Measurements from ENCODE around the gene OAS2. TPM values are rescaled to one million over a fixed set of nuclear protein-coding genes. Genes with fewer than 3 reads are reported as not detected.
A peak's percentile ranks its signal among the peaks of the same experiment; 100 is the strongest.

Gene OAS2
- total RNA-seq, 1 donor from 2014 or later = 11.1 TPM

DNA sequence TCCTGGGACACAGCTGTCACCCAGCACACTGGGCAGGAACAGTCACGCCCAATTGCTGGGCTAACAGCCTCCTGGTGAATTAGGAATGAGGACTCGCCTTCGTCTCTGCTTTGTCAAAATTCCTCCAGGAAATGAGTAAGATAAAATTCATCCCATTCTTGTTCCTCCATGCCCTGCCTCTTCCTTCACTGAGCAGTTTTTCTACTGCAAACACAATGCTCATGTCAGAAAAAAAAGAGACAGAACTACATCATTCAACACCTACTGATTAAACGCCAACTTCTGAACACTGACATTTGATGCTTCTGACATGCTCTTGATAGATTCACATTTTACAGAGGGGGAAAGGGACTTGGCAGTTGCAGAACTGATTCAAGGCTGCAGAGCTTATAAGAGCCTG, 40.7 kb downstream of the OAS2 start:
- peak; percentile 46 for DNase-seq (ENCODE audit: low read depth, low spot score)

DNA sequence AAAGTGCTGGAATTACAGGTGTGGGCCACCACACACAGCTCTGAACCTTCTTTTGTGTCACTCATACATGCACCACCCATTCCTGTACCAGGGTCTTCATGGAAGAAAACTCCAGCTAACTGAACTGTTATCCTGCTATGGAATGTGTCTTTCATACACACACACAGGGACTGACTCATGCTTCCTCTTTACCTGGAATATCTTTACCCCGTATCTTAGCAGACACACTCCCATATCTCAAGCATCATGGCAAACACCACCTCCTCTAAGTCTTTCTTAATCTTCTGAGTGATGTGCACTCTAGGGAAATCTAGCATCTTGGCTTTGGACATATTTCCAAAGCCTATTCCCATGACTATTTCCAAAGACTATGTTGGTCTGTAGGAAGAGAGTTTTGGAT, 43.2 kb downstream of the OAS2 start:
- DNase-seq (ENCODE audit: low read depth, low spot score) = no peak

DNA sequence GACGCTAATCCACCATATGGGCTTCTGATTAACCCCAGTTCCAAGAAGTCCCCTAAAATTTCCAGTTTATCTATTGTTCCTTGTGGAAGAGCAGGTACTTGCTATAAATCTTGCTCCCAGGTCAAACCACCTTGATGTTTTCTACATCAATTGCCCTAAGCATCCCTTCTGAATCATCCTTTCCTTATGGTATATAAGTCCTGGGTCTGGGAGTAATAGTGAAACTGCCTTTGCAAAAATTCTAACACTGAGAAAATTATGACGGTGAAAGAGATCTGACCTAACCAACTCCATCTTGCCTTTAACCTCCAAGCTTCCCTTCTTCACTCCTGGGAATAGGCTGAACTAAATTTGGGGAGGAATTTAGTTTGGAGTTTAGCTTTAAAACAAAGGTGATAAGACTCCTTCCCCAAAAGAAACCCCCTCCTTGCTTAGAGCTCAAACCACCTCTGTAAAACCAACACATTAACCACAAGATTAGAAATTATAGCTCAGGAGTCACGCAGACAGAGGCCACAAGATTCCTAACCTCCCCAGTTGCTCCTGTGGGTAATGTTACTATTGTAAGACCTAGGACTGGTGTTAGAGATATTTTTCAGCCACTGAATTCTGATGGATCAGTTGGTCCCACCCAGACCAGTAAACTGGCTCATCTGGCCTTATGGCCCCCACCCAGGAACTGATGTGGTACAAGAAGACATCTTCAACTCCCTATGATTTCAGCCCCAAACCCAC, 44.4 kb downstream of the OAS2 start:
- no peak for DNase-seq (ENCODE audit: low read depth, low spot score)

DNA sequence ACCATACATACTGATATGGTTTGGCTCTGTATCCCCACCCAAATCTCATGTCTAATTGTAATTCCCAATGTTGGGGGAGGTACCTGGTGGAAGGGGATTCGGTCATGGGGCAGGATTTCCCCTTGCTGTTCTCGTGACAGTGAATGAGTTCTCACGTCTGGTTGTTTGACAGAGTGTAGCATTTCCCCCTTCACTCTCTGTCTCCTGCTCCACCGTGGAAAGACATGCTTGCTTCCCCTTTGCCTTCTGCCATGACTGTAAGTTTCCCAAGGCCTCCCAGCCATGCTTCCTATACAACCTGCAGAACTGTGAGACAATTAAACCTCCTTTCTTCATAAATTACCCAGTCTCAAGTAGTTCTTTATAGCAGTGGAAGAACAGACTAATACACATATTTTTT, 49.4 kb downstream of the OAS2 start:
- no peak for DNase-seq (ENCODE audit: low read depth, low spot score)

DNA sequence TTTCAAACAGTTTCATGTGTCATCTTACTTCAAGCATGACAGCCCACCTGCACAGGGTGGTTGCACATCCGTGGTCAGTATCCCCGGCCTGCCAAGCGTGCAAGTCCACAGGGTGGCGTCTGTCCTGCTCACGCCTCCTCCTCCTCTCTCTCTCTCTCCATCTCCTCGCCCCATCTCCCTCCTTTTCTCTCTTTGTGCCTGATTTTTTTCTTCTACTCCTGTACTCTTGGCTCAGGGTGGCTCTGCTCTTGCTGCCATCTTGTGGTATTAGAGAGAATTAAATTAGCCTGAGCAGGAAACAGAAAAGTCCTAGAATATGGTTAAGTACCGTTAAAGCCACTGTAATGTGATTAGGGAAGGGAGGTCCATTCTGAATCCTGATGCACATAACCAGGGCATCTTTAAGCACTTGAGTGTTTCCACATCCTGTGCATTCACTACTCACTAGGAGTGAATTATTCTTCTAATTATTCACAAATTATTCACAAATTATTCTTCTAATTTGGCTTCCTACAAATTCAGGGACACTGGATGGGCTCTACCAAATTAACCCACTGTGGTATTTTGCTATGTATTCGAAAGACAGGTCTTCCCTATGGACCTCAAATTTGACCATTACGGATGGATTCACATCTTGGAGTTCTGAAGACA, 52.7 kb downstream of the OAS2 start:
- DNase-seq (ENCODE audit: low read depth, low spot score) = no peak

DNA sequence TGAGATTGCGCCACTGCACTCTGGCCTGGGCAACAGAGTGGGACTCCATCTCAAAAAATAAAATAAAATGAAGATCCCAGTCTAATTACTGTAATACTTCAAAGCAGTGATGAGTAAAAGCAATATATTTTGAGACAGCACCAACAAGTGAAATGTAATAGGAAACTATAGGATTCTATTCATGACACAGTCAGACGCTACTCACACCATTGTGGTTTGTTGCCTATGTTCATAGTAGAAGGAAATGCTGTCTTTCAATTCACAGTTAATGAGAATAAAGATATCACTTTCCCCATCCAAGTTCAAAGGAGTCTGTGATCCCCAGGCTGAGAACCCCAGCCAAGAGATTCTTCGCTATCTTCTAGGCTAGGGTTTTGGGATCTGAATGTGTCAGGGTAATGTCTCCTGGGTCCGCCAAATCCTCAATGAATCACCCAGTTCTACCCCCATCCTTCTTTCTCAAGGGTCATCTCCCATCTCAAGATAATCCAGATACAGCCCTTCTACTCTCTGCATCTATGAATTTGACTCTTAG, 61.7 kb downstream of the OAS2 start:
- no peak for DNase-seq (ENCODE audit: low read depth, low spot score)

DNA sequence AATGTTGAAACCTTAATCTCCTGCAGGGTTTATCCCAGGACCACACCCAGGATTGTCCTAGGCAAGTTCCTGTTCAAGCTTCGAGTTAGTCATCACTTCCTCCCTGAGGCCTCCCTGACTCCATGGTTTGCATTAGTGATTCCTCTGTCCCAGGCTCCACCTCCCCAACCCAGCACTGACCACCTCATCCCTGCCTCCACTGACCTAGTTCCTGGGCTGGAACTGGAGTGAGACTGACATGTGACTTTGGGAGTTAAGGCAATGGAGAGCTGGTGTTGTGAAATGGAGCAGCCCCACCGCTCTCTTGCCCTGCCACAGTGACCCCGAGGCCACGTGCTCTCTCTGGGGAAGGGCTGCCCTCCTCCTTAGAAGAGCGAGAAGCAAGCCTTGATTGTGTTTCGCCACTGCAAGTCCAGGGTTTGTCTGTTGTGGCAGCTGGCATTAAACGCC, 62.4 kb downstream of the OAS2 start:
- DNase-seq (ENCODE audit: low read depth, low spot score) = peak; percentile 48

DNA sequence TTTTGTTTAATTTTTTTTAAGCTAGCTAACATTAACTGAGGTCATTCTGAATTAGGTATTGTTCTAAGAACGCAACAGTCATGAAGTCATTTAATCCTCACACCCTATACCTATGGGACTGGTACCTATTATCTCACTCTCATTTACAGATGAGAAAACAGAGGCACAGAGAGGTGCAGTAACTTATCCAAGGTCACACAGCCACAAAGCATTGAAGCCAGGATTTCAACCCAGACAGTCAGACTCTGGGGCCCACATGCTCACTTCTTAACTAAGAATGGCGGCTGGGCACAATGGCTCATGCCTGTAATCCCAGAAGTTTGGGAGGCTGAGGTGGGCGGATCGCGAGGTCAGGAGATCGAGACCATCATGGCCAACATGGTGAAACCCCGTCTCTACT, 63.2 kb downstream of the OAS2 start:
- no peak for DNase-seq (ENCODE audit: low read depth, low spot score)

DNA sequence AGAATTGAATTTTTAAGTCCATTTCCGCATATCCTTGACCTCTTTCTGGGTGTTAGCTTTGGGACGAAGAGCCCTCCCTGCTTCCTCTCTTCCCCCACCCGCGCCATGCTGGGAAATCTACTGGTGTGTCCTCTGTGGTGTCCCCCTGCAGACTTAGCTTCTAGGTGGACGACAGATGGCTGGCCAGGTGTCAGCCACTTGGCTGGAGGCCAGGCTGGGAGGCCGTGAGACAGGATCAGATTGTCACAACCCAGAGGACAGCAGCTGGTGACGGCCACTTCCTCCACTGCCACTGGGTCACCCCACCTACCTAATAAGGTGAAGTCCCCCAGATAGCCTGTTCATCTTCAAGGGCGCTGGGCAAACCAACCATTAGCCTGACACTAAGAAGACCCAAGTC, 64.9 kb downstream of the OAS2 start:
- no peak for DNase-seq (ENCODE audit: low read depth, low spot score)

DNA sequence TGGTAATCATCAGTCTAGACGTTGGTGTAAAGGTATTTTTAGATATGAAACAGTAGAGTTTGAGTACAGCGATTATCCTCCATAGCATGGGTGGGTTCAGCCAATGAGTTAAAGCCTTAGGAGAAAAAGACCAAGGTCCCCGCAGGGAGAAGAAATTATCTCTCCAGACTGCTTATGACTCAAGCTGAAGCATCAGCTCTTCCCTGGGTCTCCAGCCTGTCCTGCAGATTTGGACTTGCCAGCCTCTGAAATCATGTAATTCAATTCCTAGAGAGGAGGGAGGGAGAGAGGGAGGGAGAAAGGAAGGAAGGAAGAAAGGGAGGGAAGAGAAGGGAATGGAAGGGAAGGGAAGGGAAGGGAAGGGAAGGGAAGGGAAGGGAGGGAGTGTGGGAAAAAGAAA, 66.2 kb downstream of the OAS2 start:
- no peak for DNase-seq (ENCODE audit: low read depth, low spot score)

DNA sequence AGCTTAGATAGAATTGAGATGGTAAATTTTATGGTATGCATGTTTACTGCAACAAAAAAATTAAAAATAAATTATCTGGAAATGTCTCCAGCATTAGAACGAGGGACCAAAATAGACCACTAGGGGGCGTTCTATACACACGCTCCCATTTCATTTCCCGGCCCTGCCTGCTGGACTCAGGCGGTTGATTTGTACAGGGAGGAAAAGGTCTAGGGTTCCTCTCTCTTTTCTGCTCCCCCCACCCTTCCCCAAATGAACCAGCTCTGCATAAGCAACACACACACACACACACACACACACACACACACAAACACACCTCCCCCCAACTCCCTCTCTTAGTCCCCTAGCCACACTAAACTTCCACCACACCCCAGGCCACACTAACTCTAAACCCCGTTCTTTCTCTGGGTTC, 70.4 kb downstream of the OAS2 start:
- peak; percentile 13 for DNase-seq (ENCODE audit: low read depth, low spot score)

DNA sequence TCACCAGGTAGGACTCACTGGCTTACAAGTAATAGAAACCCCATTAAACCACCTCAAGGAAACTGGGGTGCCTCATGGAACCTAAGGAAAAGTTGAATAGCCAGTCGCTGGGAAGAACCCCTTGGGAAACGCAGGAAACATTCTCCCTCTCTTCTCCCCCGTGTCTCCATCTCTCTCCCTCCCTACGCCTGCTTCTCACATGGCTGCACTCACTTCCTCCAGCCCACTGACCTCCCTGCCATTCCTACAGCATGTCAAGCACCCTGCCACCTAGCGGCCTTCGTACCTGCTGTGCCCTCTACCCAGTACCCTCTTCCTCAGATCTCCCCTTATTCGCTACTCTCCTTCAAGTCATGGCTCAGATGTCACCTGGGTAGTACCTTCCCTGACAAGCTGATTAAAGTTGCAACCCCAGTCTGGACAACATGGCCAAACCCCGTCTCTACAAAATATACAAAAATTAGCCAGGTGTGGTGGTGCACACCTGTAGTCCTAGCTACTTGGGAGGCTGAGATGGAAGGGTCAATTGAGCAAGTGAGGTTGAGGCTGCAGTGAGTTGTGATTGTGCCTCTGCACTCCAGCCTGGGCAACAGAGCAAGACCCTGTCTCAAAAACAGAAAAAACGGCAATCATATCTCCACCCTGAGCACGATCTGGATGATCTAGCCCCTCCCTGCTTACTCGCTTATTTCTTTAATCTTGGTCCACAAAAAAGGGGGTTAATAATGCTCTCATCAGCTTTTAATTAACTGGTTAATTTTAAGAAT, 71.8 kb downstream of the OAS2 start:
- no peak for DNase-seq (ENCODE audit: low read depth, low spot score)

DNA sequence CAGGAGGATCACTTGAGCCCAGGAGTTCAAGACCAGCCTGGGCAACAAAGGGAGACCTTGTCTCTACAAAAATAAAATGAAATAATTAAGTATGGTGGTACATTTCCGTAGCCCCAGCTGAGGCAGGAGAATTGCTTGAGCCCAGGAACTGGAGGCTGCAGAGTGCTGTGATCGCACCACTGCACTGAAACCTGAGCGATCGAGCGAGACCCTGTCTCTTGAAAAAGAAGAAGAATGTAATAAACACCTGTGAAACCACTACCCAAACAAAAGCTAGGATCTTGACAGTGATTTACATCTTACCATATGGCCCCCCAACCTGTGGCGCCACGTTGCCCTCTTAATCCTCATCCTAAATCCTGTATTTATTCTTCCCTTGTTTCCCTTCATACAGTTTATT, 72.5 kb downstream of the OAS2 start:
- no peak for DNase-seq (ENCODE audit: low read depth, low spot score)

DNA sequence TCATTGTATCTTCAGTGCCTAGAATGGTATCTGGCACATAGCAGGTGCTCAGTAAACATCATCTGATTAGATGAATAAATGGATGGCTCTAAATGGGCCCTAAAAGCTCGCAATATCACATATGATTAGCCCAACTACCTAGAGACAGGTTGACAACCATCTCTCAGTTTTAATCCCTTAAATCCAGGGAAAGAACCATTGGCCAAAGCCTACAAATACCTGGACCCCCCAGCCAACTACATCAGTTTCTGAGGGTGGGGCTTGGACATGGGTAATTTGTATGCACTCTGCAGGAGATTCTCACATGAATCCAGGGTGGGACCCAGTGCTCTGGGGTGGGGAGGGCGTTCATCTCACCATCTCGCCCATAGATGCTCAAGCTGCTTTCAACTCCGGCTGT, 73.4 kb downstream of the OAS2 start:
- DNase-seq (ENCODE audit: low read depth, low spot score) = no peak

DNA sequence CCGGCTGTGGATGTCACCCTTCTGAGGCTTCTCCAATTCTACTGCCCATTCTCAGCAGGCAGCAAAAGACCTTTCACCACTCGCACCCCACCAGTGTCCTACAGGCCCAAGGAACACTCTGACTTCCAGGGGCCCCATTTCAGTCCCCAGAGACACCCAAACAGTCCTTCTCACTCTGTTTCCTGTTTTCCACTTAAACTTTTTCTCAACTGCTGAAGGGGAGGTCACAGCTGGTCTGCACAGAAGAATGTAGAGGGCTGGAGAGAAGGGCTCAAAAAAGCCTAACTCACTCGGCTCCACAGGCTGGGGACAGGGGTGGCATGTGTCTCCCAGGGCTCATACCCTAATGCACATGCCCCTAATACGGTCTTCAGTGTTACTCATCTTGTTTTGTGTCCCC, 74.0 kb downstream of the OAS2 start:
- DNase-seq (ENCODE audit: low read depth, low spot score) = no peak

DNA sequence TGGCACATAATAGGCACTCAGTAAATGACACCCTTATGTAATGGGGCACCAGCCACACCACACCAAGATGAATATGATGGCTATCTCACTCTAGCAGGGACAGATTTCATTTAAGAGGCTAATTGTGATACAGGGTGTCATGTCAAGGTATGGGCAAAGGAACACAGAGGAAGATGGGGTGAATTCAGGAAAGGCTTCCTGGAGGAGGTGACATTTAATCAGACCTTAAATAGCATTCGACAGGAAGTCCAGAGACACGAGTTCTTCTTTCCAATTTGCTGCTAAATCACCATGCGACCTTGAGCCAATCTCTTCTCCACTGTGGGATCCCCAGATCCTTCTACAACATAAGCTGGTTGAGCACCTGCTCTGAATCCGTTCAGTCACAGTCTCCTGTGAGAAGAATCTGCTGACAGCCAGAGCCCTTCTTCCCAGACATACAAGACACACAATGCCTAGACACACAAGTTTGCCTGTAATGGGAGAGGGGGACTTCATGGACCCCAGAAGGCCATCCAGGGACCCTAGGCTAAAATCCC, 76.7 kb downstream of the OAS2 start:
- DNase-seq (ENCODE audit: low read depth, low spot score) = no peak

DNA sequence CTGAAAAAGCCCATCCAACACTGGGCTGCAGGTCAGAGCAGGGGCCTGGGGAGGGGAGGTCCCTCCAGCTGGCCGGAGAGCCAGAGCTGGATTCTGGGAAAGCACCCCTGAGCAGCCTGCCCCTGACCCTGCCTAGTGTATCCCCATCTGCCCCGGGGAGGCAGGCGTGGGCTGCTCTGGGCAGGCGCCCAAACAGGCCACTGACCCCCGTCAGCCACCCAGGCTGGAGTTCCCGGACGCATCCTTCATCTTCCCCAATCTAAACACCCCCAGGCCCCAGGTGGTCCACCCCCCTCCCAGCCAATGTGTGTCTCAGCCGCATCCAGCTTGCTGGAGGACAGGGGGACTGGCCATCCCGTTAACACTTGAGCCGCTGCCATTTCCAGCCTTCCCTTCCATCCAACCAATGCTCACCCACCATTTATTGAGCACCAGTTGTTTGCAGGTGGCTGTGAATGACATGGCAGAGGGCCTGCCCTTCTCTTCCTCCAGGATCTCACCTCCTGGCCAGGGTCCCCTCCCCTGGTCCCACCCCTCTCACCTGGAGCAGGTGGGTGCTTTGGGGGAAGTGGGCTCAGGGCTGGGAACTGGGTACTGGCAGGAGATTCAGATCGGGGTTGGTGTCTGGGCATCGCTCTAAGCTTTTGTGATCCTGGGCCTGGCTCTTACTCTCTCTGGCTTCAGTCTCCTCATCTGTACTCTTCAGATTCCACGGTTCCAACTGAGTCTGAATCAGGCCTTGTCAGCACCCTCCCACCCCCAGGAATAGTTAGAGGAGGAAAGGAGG, 77.5 kb downstream of the OAS2 start:
- no peak for DNase-seq (ENCODE audit: low read depth, low spot score)

DNA sequence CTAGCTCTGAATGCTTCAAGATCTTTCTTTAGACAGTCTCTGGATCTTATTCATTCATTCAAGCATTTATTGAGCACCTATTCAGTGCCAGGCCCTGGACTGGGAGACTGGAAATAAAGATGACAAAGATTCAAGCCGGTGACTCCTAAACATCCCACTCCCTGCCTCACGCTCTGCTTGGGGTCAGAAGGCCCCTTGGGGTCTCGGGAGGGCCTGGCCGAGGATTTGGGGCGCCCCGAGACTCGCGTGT, 78.0 kb downstream of the OAS2 start:
- no peak for DNase-seq (ENCODE audit: low read depth, low spot score)

DNA sequence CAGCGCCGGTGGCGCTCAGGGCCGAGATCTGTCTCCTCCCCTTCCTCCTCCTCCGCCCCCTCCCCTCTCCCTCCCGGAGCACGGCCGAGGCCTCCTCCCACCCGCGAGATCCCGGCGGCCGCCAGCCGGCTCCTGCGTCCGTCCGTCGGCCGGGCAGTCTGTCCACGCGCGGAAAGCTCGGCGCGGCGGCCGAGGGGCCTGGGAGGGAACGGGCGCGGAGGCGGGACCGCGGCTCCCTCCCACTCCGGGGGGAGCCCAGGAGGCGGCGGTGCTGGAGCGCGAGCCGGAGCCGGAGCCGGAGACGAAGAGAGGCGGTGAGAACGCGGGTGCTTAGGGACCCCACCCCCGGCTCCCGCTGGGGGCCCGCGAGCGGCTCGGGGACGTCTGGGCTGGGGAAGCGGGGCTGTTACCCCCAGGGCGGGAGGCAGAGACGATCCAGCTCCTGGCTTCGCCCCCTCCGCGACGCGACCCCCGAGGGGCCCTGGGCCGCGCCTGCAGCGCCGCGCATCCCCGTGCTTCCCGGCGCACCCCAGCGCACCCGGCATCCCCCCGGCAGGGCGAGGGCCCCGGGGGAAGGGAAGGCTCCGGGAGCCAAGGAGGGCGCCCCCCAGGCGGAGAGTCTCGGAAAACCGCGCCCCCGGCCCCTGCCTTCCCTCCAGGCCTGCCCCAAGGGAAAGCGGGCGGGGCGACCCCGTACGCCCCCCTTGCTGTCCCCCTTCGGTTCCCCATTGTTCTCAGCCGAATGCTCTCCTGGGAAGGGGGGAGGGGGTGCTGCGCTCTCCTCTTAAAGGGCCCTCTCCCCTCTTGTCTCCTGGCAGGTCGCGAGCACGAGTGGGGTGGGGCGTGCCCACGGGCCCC, 78.5 kb downstream of the OAS2 start, which contains the start of gene DTX1:
Gene DTX1, plus strand, starts transcription at position 100 of the 858 bp plus-strand sequence. CDS start 1,463 bp downstream, outside the sequence.
- no peak for DNase-seq (ENCODE audit: low read depth, low spot score)
